HepG2 (cell line): Measurements from ENCODE around the gene FOXA3. TPM values are rescaled to one million over a fixed set of nuclear protein-coding genes. Genes with fewer than 3 reads are reported as not detected.

Experiments
- ARID5B ChIP-seq: IDR thresholded peaks from 2 replicates; pipeline ENCODE4 v1.4.0; 2020; ENCODE audit warnings: mild to moderate bottlenecking, missing genetic modification reagents
- NFE2L1 ChIP-seq: sonication (generic); formaldehyde crosslinking; IDR thresholded peaks from 2 replicates; pipeline ENCODE4 v1.4.0; 2020; ENCODE audit warnings: missing genetic modification reagents, mild to moderate bottlenecking, borderline replicate concordance
- NR2F6 ChIP-seq, 2 experiments: IDR thresholded peaks; 2 replicates each; pipeline ENCODE4 v1.6.1; 2016; ENCODE audit warnings: antibody characterized with exemption in 1 of 2, mild to moderate bottlenecking in 1 of 2
- RAD51 ChIP-seq: fragments of 450-650 bp; IDR thresholded peaks from 2 replicates; pipeline ENCODE4 v1.6.1; 2016; ENCODE audit warnings: borderline replicate concordance
- SAFB2 ChIP-seq: sonication (generic); formaldehyde crosslinking; IDR thresholded peaks from 2 replicates; pipeline ENCODE4 v1.5.1; 2020; ENCODE audit warnings: missing genetic modification reagents, low read depth, mild to moderate bottlenecking, borderline replicate concordance
- SAP130 ChIP-seq: IDR thresholded peaks from 2 replicates; pipeline ENCODE4 v1.6.1; 2016; ENCODE audit warnings: low read depth
- ZBTB40 ChIP-seq, 2 experiments: fragments of 450-650 bp in 1 of 2; sonication (generic) in 1 of 2; formaldehyde crosslinking in 1 of 2; IDR thresholded peaks; 2 replicates each; pipeline versions ENCODE4 v1.6.1 to v1.8.0; 2016 to 2022; ENCODE audit warnings: antibody characterized with exemption in 1 of 2, mild to moderate bottlenecking in 1 of 2, missing genetic modification reagents in 1 of 2
- ZFP62 ChIP-seq: sonication (generic); formaldehyde crosslinking; IDR thresholded peaks from 2 replicates; pipeline ENCODE4 v1.4.0; 2020; ENCODE audit warnings: missing genetic modification reagents
- polyA plus RNA-seq, 8 experiments: library from polyadenylated mRNA; depleted of rRNA in 3 of 8; stranded (reverse) in 7 of 8; unstranded in 1 of 8; fragments of >200 nt; fragmentation: Illumina TruSeq in 4 of 8; extraction: Trizol in 4 of 8; gene quantifications; 2 replicates each; pipeline versions ENCODE4 v1.2.1 to v1.2.3, GENCODE V29; 2011 to 2016; ENCODE audit warnings: low read depth in 4 of 8, missing spikeins in 1 of 8, mixed read lengths in 1 of 8; ENCODE audit not compliant: insufficient read depth in 1 of 8
- total RNA-seq, 5 experiments: library from RNA; depleted of rRNA; stranded (reverse); fragments of >200 nt; fragmentation: Illumina TruSeq; extraction: Trizol; gene quantifications; 2 replicates each; pipeline ENCODE4 v1.2.3, GENCODE V29; 2016; ENCODE audit warnings: low read depth in 1 of 5
- TF ChIP-seq, protein P1 (sequence below): sonication (generic); formaldehyde crosslinking; IDR thresholded peaks from 2 replicates; pipeline ENCODE4 v1.4.0; 2020; ENCODE audit warnings: missing genetic modification reagents, borderline replicate concordance

The FOXA3 gene
- total and polyA plus RNA-seq, 2 of the 13 experiments (the other 11 are each of a cell fraction or from before 2014, with no cell fraction given), result 29.8 to 47.6 TPM

- TF ChIP-seq ZBTB40 (IDR thresholded peaks at IDR 0.05), result no peak
- TF ChIP-seq ZBTB40 (CRISPR knock-in tag; IDR thresholded peaks at IDR 0.05), result no peak
- TF ChIP-seq NFE2L1 (CRISPR knock-in tag), result no peak
- TF ChIP-seq, protein P1, sequence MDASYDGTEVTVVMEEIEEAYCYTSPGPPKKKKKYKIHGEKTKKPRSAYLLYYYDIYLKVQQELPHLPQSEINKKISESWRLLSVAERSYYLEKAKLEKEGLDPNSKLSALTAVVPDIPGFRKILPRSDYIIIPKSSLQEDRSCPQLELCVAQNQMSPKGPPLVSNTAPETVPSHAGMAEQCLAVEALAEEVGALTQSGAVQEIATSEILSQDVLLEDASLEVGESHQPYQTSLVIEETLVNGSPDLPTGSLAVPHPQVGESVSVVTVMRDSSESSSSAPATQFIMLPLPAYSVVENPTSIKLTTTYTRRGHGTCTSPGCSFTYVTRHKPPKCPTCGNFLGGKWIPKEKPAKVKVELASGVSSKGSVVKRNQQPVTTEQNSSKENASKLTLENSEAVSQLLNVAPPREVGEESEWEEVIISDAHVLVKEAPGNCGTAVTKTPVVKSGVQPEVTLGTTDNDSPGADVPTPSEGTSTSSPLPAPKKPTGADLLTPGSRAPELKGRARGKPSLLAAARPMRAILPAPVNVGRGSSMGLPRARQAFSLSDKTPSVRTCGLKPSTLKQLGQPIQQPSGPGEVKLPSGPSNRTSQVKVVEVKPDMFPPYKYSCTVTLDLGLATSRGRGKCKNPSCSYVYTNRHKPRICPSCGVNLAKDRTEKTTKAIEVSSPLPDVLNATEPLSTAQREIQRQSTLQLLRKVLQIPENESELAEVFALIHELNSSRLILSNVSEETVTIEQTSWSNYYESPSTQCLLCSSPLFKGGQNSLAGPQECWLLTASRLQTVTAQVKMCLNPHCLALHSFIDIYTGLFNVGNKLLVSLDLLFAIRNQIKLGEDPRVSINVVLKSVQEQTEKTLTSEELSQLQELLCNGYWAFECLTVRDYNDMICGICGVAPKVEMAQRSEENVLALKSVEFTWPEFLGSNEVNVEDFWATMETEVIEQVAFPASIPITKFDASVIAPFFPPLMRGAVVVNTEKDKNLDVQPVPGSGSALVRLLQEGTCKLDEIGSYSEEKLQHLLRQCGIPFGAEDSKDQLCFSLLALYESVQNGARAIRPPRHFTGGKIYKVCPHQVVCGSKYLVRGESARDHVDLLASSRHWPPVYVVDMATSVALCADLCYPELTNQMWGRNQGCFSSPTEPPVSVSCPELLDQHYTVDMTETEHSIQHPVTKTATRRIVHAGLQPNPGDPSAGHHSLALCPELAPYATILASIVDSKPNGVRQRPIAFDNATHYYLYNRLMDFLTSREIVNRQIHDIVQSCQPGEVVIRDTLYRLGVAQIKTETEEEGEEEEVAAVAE, result no peak
- no peak for TF ChIP-seq NR2F6 (IDR thresholded peaks at IDR 0.05)
- peak; percentile 19; the same call in 1 of the 2 replicates for TF ChIP-seq NR2F6 (CRISPR knock-in tag; IDR thresholded peaks at IDR 0.05)
- TF ChIP-seq SAP130 (CRISPR knock-in tag), result peak; percentile 22; the same call in 1 of the 2 replicates
- no peak for TF ChIP-seq RAD51
- TF ChIP-seq SAFB2, result no peak
- no peak for TF ChIP-seq ZFP62 (CRISPR knock-in tag)
- TF ChIP-seq ARID5B, result no peak
Measured at GRCh38 chr19:45902651-45903625, 38.8 kb downstream of the FOXA3 start (continued).
